ENCODE results near the gene TXNL4A. TPM values are rescaled to one million over a fixed set of nuclear protein-coding genes. Genes with fewer than 3 reads are reported as not detected.

TXNL4A gene
- total RNA-seq, 3 donors from 2014 or later (not counting 1 experiment from before 2014, with no cell fraction given) = 63.2 to 69.1 (median 66.4) TPM

GRCh38 chr18:79942211-79942610 lies 46.2 kb downstream of the TXNL4A start:
- H3K9me3 ChIP-seq (ENCODE audit: control insufficient read depth, insufficient read depth, low read length) = peaks cover 3% of the 10 kb centered on the region
- DNase-seq (no peak), ATAC-seq (no peak)
- WGBS (ENCODE audit: insufficient coverage) = 98% methylated on average over 6 of the region's 7 CpGs
- Mint-ChIP-seq H3K27me3 (ENCODE audit: low read depth in 2 of 2) (no peaks in the 10 kb centered on the region), H3K27ac (no peak overlapping the region), H3K4me3 (no peak overlapping the region), H3K4me1 (peaks cover 20 to 45% of the 10 kb centered on the region in 2 donors), H3K36me3 (peaks cover 7% of the 10 kb centered on the region), H3K9me3 (no peaks in the 10 kb centered on the region)
- peaks cover 12% of the 10 kb centered on the region for H3K4me1 ChIP-seq (ENCODE audit: control insufficient read depth, insufficient read depth, low read length)
- no peak overlapping the region for H3K27ac ChIP-seq (ENCODE audit: low read length)
- H3K36me3 ChIP-seq (ENCODE audit: control insufficient read depth, insufficient read depth, low read length) = peaks cover 16% of the 10 kb centered on the region
- no peak for TF ChIP-seq CTCF (IDR thresholded peaks at IDR 0.05)
- intact Hi-C loops (cut with micrococcal nuclease) = no loop called here
- H3K4me3 ChIP-seq (ENCODE audit: low read length) = no peak overlapping the region
- H3K27me3 ChIP-seq (ENCODE audit: control insufficient read depth, insufficient read depth, low read length) = no peaks in the 10 kb centered on the region

GRCh38 chr18:79941473-79942119 lies 46.8 kb downstream of the TXNL4A start:
- Histone ChIP-seq H3K27ac (ENCODE audit: low read length) (no peak overlapping the region), H3K9me3 (ENCODE audit: control insufficient read depth, insufficient read depth, low read length) (peaks cover 3% of the 10 kb centered on the region), H3K4me3 (ENCODE audit: low read length) (no peak overlapping the region), H3K4me1 (ENCODE audit: control insufficient read depth, insufficient read depth, low read length) (peaks cover 12% of the 10 kb centered on the region), H3K27me3 (ENCODE audit: control insufficient read depth, insufficient read depth, low read length) (no peaks in the 10 kb centered on the region), H3K36me3 (ENCODE audit: control insufficient read depth, insufficient read depth, low read length) (peaks cover 16% of the 10 kb centered on the region)
- intact Hi-C loops (cut with micrococcal nuclease) = no loop called here
- 93% methylated on average over 16 of the region's 16 CpGs for WGBS (ENCODE audit: insufficient coverage)
- no peak for TF ChIP-seq CTCF (IDR thresholded peaks at IDR 0.05)
- H3K27me3 Mint-ChIP-seq (ENCODE audit: low read depth in 2 of 2) = no peaks in the 10 kb centered on the region
- H3K27ac Mint-ChIP-seq = no peak overlapping the region
- H3K4me1 Mint-ChIP-seq = peaks cover 20 to 41% of the 10 kb centered on the region in 2 donors
- H3K9me3 Mint-ChIP-seq = no peaks in the 10 kb centered on the region
- ATAC-seq (no peak), DNase-seq (no peak)
- peaks cover 7% of the 10 kb centered on the region for H3K36me3 Mint-ChIP-seq
- no peak overlapping the region for H3K4me3 Mint-ChIP-seq

- WGBS (ENCODE audit: insufficient coverage) = 94% methylated on average over 17 of the region's 17 CpGs
- Histone ChIP-seq H3K27ac (ENCODE audit: low read length) (no peak overlapping the region), H3K4me1 (ENCODE audit: control insufficient read depth, insufficient read depth, low read length) (peaks cover 12% of the 10 kb centered on the region), H3K36me3 (ENCODE audit: control insufficient read depth, insufficient read depth, low read length) (peaks cover 16% of the 10 kb centered on the region), H3K9me3 (ENCODE audit: control insufficient read depth, insufficient read depth, low read length) (peaks cover 5% of the 10 kb centered on the region), H3K4me3 (ENCODE audit: low read length) (no peak overlapping the region), H3K27me3 (ENCODE audit: control insufficient read depth, insufficient read depth, low read length) (no peaks in the 10 kb centered on the region)
- Mint-ChIP-seq H3K27me3 (ENCODE audit: low read depth in 2 of 2) (no peaks in the 10 kb centered on the region), H3K4me3 (no peak overlapping the region), H3K36me3 (peaks cover 7% of the 10 kb centered on the region), H3K4me1 (peaks cover 20 to 43% of the 10 kb centered on the region in 2 donors), H3K27ac (no peak overlapping the region), H3K9me3 (no peaks in the 10 kb centered on the region)
- intact Hi-C loops (cut with micrococcal nuclease) = no loop called here
- TF ChIP-seq CTCF (IDR thresholded peaks at IDR 0.05) = no peak
- DNase-seq = no peak
- no peak for ATAC-seq
Observed at GRCh38 chr18:79940814-79941472, 47.4 kb downstream of the TXNL4A start.

All from natural killer cell (primary cell).